HUES48 (cell line): ENCODE data around the gene STK35.

Source experiments
- H3K27ac ChIP-seq: one replicate; pipeline ENCODE4 v1.7.0; 2013; ENCODE audit warnings: low read depth, low read length, inconsistent platforms
- H3K27me3 ChIP-seq: 2 replicates; pipeline ENCODE4 v1.6.1; 2013; ENCODE audit warnings: mild to moderate bottlenecking, low read length; ENCODE audit not compliant: control insufficient read depth, insufficient read depth
- H3K36me3 ChIP-seq: 2 replicates; pipeline ENCODE4 v1.6.1; 2013; ENCODE audit warnings: low read length; ENCODE audit not compliant: control insufficient read depth, insufficient read depth
- H3K4me1 ChIP-seq: 2 replicates; pipeline ENCODE4 v1.6.1; 2013; ENCODE audit warnings: mild to moderate bottlenecking, low read length; ENCODE audit not compliant: control insufficient read depth, insufficient read depth
- H3K4me3 ChIP-seq: 2 replicates; pipeline ENCODE4 v1.5.1; 2013; ENCODE audit warnings: mild to moderate bottlenecking, low read depth, low read length
- H3K9ac ChIP-seq: 2 replicates; pipeline ENCODE4 v1.6.1; 2013; ENCODE audit warnings: mild to moderate bottlenecking, low read depth, low read length, moderate library complexity
- H3K9me3 ChIP-seq: 2 replicates; pipeline ENCODE4 v1.6.1; 2013; ENCODE audit warnings: low read length; ENCODE audit not compliant: control insufficient read depth, insufficient read depth

The STK35 gene

GRCh38 chr20:2136275-2136674 is 34.6 kb downstream of the STK35 start:
- Histone ChIP-seq H3K9me3 (no peaks in the 10 kb centered on the region), H3K9ac (no peak overlapping the region), H3K36me3 (peaks cover 4% of the 10 kb centered on the region; the same call in 1 of the 2 replicates), H3K4me1 (peaks cover 3% of the 10 kb centered on the region; the same call in 1 of the 2 replicates), H3K27me3 (no peaks in the 10 kb centered on the region), H3K4me3 (no peak overlapping the region), H3K27ac (no peak overlapping the region)

GRCh38 chr20:2137552-2138201 is 36.0 kb downstream of the STK35 start:
- H3K27ac ChIP-seq: no peak overlapping the region
- no peaks in the 10 kb centered on the region for H3K9me3 ChIP-seq
- no peak overlapping the region for H3K9ac ChIP-seq
- H3K4me1 ChIP-seq: no peaks in the 10 kb centered on the region
- no peak overlapping the region for H3K4me3 ChIP-seq
- peaks cover 7% of the 10 kb centered on the region; the same call in 1 of the 2 replicates for H3K36me3 ChIP-seq
- H3K27me3 ChIP-seq: no peaks in the 10 kb centered on the region

GRCh38 chr20:2138396-2138795 is 36.8 kb downstream of the STK35 start:
- no peak overlapping the region for H3K4me3 ChIP-seq
- no peaks in the 10 kb centered on the region for H3K27me3 ChIP-seq
- H3K27ac ChIP-seq: no peak overlapping the region
- H3K36me3 ChIP-seq: peaks cover 7% of the 10 kb centered on the region; the same call in 1 of the 2 replicates
- H3K4me1 ChIP-seq: no peaks in the 10 kb centered on the region
- no peak overlapping the region for H3K9ac ChIP-seq
- no peaks in the 10 kb centered on the region for H3K9me3 ChIP-seq

- Histone ChIP-seq H3K27ac (no peak overlapping the region), H3K4me1 (no peaks in the 10 kb centered on the region), H3K9ac (no peak overlapping the region), H3K4me3 (no peak overlapping the region), H3K27me3 (no peaks in the 10 kb centered on the region), H3K9me3 (no peaks in the 10 kb centered on the region), H3K36me3 (peaks cover 11% of the 10 kb centered on the region; the same call in 1 of the 2 replicates)
These were observed 37.6 kb downstream of the STK35 start for GRCh38 chr20:2139250-2139649.

- H3K4me3 ChIP-seq: no peak overlapping the region
- H3K9ac ChIP-seq: no peak overlapping the region
- H3K4me1 ChIP-seq: no peaks in the 10 kb centered on the region
- H3K27ac ChIP-seq: no peak overlapping the region
- peaks cover 16% of the 10 kb centered on the region for H3K36me3 ChIP-seq
- H3K27me3 ChIP-seq: no peaks in the 10 kb centered on the region
- no peaks in the 10 kb centered on the region for H3K9me3 ChIP-seq
These were observed 38.1 kb downstream of the STK35 start for GRCh38 chr20:2139736-2140135.

- Histone ChIP-seq H3K27ac (no peak overlapping the region), H3K4me1 (no peaks in the 10 kb centered on the region), H3K9me3 (no peaks in the 10 kb centered on the region), H3K9ac (no peak overlapping the region; the same call in 1 of the 2 replicates), H3K27me3 (no peaks in the 10 kb centered on the region), H3K4me3 (no peak overlapping the region), H3K36me3 (peaks cover 17% of the 10 kb centered on the region)
These were observed 38.9 kb downstream of the STK35 start for GRCh38 chr20:2140561-2140960.

GRCh38 chr20:2141600-2142575 is 40.3 kb downstream of the STK35 start:
- Histone ChIP-seq H3K4me1 (no peaks in the 10 kb centered on the region), H3K27me3 (no peaks in the 10 kb centered on the region), H3K36me3 (peaks cover 24% of the 10 kb centered on the region), H3K27ac (no peak overlapping the region), H3K9me3 (no peaks in the 10 kb centered on the region), H3K4me3 (no peak overlapping the region), H3K9ac (no peak overlapping the region)

- Histone ChIP-seq H3K4me3 (no peak overlapping the region), H3K27ac (no peak overlapping the region), H3K36me3 (peaks cover 24% of the 10 kb centered on the region), H3K4me1 (no peaks in the 10 kb centered on the region), H3K9me3 (no peaks in the 10 kb centered on the region), H3K27me3 (no peaks in the 10 kb centered on the region), H3K9ac (no peak overlapping the region)
These were observed 41.0 kb downstream of the STK35 start for GRCh38 chr20:2142649-2143048.

GRCh38 chr20:2143594-2143993 is 42.0 kb downstream of the STK35 start:
- H3K27me3 ChIP-seq: no peaks in the 10 kb centered on the region
- H3K9ac ChIP-seq: no peak overlapping the region
- no peak overlapping the region for H3K27ac ChIP-seq
- H3K36me3 ChIP-seq: peaks cover 24% of the 10 kb centered on the region
- H3K4me3 ChIP-seq: no peak overlapping the region
- no peaks in the 10 kb centered on the region for H3K4me1 ChIP-seq
- no peaks in the 10 kb centered on the region for H3K9me3 ChIP-seq

- H3K36me3 ChIP-seq: peaks cover 24% of the 10 kb centered on the region
- no peak overlapping the region for H3K9ac ChIP-seq
- no peaks in the 10 kb centered on the region for H3K27me3 ChIP-seq
- H3K27ac ChIP-seq: no peak overlapping the region
- H3K4me1 ChIP-seq: peaks cover 6% of the 10 kb centered on the region
- no peak overlapping the region for H3K4me3 ChIP-seq
- H3K9me3 ChIP-seq: no peaks in the 10 kb centered on the region
These were observed 43.2 kb downstream of the STK35 start for GRCh38 chr20:2144850-2145249.

- peaks cover 24% of the 10 kb centered on the region for H3K36me3 ChIP-seq
- no peak overlapping the region for H3K27ac ChIP-seq
- H3K9ac ChIP-seq: no peak overlapping the region
- H3K4me1 ChIP-seq: peaks cover 6% of the 10 kb centered on the region
- no peak overlapping the region for H3K4me3 ChIP-seq
- H3K27me3 ChIP-seq: no peaks in the 10 kb centered on the region
- no peaks in the 10 kb centered on the region for H3K9me3 ChIP-seq
These were observed 43.7 kb downstream of the STK35 start for GRCh38 chr20:2145376-2145775.
